PFSK-1 (cell line): ENCODE measurements around the gene MTRF1L.
A peak's percentile ranks its signal among the peaks of the same experiment; 100 is the strongest.

Experiments used
- FOXP2 ChIP-seq: optimal IDR thresholded peaks from 2 replicates; pipeline ENCODE3; 2011; ENCODE audit warnings: borderline replicate concordance, control low read depth, inconsistent platforms; ENCODE audit not compliant: insufficient read depth; ENCODE audit errors: extremely low read length, extremely low read depth
- POLR2AphosphoS5 ChIP-seq: IDR thresholded peaks from 2 replicates; pipeline ENCODE4 v1.6.1; 2012; ENCODE audit warnings: low read depth, mild to moderate bottlenecking, control low read depth, low read length, moderate library complexity
- REST ChIP-seq, 2 experiments: IDR thresholded peaks; 2 replicates each; pipeline versions ENCODE4 v1.6.1 to v1.8.0; 2011 to 2012; ENCODE audit warnings: low read depth in 2 of 2, low read length in 2 of 2, control low read depth in 1 of 2, inconsistent platforms in 1 of 2, mild to moderate bottlenecking in 1 of 2, moderate library complexity in 1 of 2; ENCODE audit not compliant: insufficient read depth in 1 of 2
- SIN3A ChIP-seq: IDR thresholded peaks from 2 replicates; pipeline ENCODE4 v1.6.1; 2012; ENCODE audit warnings: mild to moderate bottlenecking, low read length, moderate library complexity, borderline replicate concordance; ENCODE audit not compliant: insufficient read depth
- TAF1 ChIP-seq: IDR thresholded peaks from 2 replicates; pipeline ENCODE4 v1.6.1; 2012; ENCODE audit warnings: low read length, control low read depth, borderline replicate concordance; ENCODE audit not compliant: insufficient read depth

Gene MTRF1L

GRCh38 chr6:152973916-152974315 lies 28.6 kb downstream of the MTRF1L start:
- no peak for TF ChIP-seq SIN3A
- no peak for TF ChIP-seq FOXP2
- no peak for TF ChIP-seq TAF1
- no peak for TF ChIP-seq POLR2AphosphoS5
- no peak for TF ChIP-seq REST (IDR thresholded peaks at IDR 0.05; ENCODE audit: insufficient read depth in 1 of 2, low read depth in 2 of 2, low read length in 2 of 2)

GRCh38 chr6:152969688-152970418 lies 32.7 kb downstream of the MTRF1L start:
- TF ChIP-seq SIN3A (no peak), POLR2AphosphoS5 (peak; percentile 41)

GRCh38 chr6:152959333-152959732 lies 43.2 kb downstream of the MTRF1L start:
- no peak for TF ChIP-seq TAF1
- TF ChIP-seq POLR2AphosphoS5 = no peak
- no peak for TF ChIP-seq FOXP2

- TF ChIP-seq SIN3A (no peak), FOXP2 (no peak), TAF1 (no peak), POLR2AphosphoS5 (no peak), REST (IDR thresholded peaks at IDR 0.05; ENCODE audit: insufficient read depth in 1 of 2, low read depth in 2 of 2, low read length in 2 of 2) (no peak)
These were observed 44.7 kb downstream of the MTRF1L start for GRCh38 chr6:152957796-152958195.

DNA sequence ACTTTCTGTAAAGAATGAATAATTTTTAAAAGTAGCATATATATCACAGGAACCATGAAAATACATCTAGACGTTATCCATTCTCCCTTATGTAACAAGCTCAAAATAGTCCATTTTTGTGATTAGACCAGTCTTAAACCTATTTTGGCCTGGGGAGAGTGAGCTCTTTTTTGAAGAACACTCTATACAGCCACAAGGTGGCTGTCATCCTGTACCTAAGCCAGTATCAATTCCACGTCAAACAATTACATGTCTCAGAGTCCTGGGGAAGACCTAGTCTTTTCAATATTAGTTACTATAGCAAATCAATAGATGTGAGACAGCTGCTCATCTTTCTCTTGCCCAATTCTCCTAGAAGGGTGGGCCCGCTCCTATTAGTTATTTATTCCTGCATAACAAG lies 48.1 kb downstream of the MTRF1L start:
- TF ChIP-seq REST (IDR thresholded peaks at IDR 0.05; ENCODE audit: insufficient read depth in 1 of 2, low read depth in 2 of 2, low read length in 2 of 2) (no peak), TAF1 (no peak), SIN3A (no peak), FOXP2 (no peak), POLR2AphosphoS5 (no peak)

DNA sequence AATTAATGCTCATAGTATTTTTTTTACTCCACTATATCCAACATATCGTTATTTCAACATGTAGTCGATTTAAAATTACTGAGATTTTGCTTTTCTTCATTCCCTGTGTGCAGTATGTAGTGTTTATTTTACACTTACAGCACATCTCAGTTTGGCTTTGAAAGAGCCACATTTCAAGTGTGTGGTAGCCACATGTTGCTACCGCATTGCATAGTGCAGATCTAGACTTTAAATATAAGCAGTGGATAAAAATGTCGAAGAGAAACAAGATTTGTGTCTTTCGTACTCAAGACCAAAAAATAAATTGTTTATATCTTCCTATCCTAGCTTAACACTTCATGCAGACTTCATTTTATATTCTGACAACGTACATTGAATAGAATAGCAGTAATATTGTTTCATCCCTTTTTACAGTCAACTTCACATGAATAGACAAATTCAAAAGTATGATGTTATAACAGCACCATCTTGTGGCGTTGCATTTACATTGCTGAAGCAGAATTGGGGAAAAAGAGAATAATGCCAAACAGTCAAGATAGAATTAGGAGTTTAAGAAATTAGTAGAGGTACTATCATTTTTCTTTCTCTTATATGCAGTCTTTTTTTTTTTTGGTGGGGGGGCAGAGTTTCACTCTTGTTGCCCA lies 49.5 kb downstream of the MTRF1L start:
- TF ChIP-seq TAF1 (no peak), POLR2AphosphoS5 (no peak), FOXP2 (no peak), SIN3A (no peak), REST (IDR thresholded peaks at IDR 0.05; ENCODE audit: insufficient read depth in 1 of 2, low read depth in 2 of 2, low read length in 2 of 2) (no peak)
